ENCODE measurements around the gene MPL. TPM values are rescaled to one million over a fixed set of nuclear protein-coding genes. Genes with fewer than 3 reads are reported as not detected.

MPL gene
- polyA plus RNA-seq, 1 donor (not counting 4 experiments of a cell fraction or from before 2014, with no cell fraction given), result not detected

DNA sequence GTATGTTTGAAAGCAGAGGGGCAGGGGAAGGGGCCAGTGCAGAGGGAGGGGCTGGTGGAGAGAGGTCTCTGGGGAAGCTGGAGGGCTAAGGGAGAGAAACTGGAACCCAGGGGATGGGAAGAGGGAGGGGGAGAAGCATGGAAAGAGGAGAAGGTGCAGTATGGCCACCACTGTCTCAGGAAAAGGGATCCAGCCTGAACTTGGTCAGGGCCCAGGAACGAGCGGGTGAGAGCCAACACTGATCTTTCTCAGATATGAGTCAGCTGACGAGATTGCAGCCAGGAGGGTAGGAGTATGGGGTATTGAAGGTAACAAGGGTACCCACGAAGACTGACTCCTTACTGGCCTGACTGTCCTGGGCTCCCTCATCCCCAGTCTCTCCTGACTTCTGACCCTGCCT is 18.8 kb upstream of the MPL start:
- no peak overlapping the region for H2AFZ ChIP-seq (ENCODE audit: control insufficient read depth, low read length)
- no peaks in the 10 kb centered on the region for H4K20me1 ChIP-seq (ENCODE audit: control insufficient read depth, extremely low read depth, insufficient read depth, low read length)
- H3K4me3 ChIP-seq (ENCODE audit: control insufficient read depth in 2 of 3, extremely low read depth in 1 of 3, insufficient read depth in 2 of 3, low read depth in 1 of 3, low read length in 3 of 3), result no peak overlapping the region
- no peaks in the 10 kb centered on the region for H3K9me3 ChIP-seq (ENCODE audit: control insufficient read depth, low read depth, low read length)
- no peaks in the 10 kb centered on the region for H3K36me3 ChIP-seq (ENCODE audit: control insufficient read depth in 2 of 2, extremely low read depth in 1 of 2, insufficient read depth in 2 of 2, low read length in 2 of 2)
- H3K4me2 ChIP-seq (ENCODE audit: control insufficient read depth, extremely low read depth, insufficient read depth, low read depth, low read length), result no peak overlapping the region
- no peak for TF ChIP-seq EZH2 (IDR thresholded peaks at IDR 0.05; ENCODE audit: low read length)
- TF ChIP-seq, protein P1, sequence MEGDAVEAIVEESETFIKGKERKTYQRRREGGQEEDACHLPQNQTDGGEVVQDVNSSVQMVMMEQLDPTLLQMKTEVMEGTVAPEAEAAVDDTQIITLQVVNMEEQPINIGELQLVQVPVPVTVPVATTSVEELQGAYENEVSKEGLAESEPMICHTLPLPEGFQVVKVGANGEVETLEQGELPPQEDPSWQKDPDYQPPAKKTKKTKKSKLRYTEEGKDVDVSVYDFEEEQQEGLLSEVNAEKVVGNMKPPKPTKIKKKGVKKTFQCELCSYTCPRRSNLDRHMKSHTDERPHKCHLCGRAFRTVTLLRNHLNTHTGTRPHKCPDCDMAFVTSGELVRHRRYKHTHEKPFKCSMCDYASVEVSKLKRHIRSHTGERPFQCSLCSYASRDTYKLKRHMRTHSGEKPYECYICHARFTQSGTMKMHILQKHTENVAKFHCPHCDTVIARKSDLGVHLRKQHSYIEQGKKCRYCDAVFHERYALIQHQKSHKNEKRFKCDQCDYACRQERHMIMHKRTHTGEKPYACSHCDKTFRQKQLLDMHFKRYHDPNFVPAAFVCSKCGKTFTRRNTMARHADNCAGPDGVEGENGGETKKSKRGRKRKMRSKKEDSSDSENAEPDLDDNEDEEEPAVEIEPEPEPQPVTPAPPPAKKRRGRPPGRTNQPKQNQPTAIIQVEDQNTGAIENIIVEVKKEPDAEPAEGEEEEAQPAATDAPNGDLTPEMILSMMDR (optimal IDR thresholded peaks at IDR 0.05 in 1 of 3, IDR thresholded peaks at IDR 0.05 in 1 of 3, conservative IDR thresholded peaks at IDR 0.05 in 1 of 3; ENCODE audit: extremely low read depth in 1 of 3, insufficient read depth in 2 of 3, low read length in 3 of 3), result no peak
- no peaks in the 10 kb centered on the region for H3K27me3 ChIP-seq (ENCODE audit: control insufficient read depth, extremely low read depth, insufficient read depth, low read length)
- no peaks in the 10 kb centered on the region for H3K9me1 ChIP-seq (ENCODE audit: control insufficient read depth, extremely low read depth, insufficient read depth, low read length)
- H3K9ac ChIP-seq (ENCODE audit: control insufficient read depth, extremely low read depth, insufficient read depth, low read length), result no peak overlapping the region
- dilution Hi-C loops (cut with MboI; ENCODE audit: extremely low pct_ligation_motif_present, low sequenced_read_pairs), result no loop called here
- DNase-seq (ENCODE audit: low read depth, low spot score) (no peak), FAIRE-seq (no peak)
- no peak overlapping the region for H3K27ac ChIP-seq (ENCODE audit: control insufficient read depth, insufficient read depth, low read length)
- no peaks in the 10 kb centered on the region for H3K79me2 ChIP-seq (ENCODE audit: control insufficient read depth, insufficient read depth, low read length)
- no peaks in the 10 kb centered on the region for H3K4me1 ChIP-seq (ENCODE audit: control insufficient read depth, extremely low read depth, insufficient read depth, low read length)

DNA sequence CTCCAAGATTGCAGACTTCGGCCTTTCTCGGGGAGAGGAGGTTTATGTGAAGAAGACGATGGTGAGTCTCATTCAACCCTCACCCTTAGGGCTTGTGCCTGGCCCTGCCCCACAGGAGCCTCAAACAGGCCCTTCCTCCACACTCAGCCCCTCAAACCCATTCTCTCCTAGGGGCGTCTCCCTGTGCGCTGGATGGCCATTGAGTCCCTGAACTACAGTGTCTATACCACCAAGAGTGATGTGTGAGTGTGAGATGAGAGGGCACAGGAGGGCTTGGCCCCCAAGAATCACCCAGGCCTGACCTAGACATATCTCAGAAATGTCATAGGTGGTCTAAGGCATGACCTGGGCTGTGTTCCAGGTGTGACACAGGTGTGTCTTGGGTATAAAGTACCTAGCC is 18.3 kb upstream of the MPL start:
- Histone ChIP-seq H3K9ac (ENCODE audit: control insufficient read depth, extremely low read depth, insufficient read depth, low read length) (no peak overlapping the region), H3K4me1 (ENCODE audit: control insufficient read depth, extremely low read depth, insufficient read depth, low read length) (no peaks in the 10 kb centered on the region), H3K36me3 (ENCODE audit: control insufficient read depth in 2 of 2, extremely low read depth in 1 of 2, insufficient read depth in 2 of 2, low read length in 2 of 2) (no peaks in the 10 kb centered on the region), H3K4me3 (ENCODE audit: control insufficient read depth in 2 of 3, extremely low read depth in 1 of 3, insufficient read depth in 2 of 3, low read depth in 1 of 3, low read length in 3 of 3) (no peak overlapping the region), H3K9me1 (ENCODE audit: control insufficient read depth, extremely low read depth, insufficient read depth, low read length) (no peaks in the 10 kb centered on the region), H3K4me2 (ENCODE audit: control insufficient read depth, extremely low read depth, insufficient read depth, low read depth, low read length) (no peak overlapping the region), H2AFZ (ENCODE audit: control insufficient read depth, low read length) (no peak overlapping the region), H3K27ac (ENCODE audit: control insufficient read depth, insufficient read depth, low read length) (no peak overlapping the region), H3K9me3 (ENCODE audit: control insufficient read depth, low read depth, low read length) (no peaks in the 10 kb centered on the region), H3K79me2 (ENCODE audit: control insufficient read depth, insufficient read depth, low read length) (no peaks in the 10 kb centered on the region), H4K20me1 (ENCODE audit: control insufficient read depth, extremely low read depth, insufficient read depth, low read length) (no peaks in the 10 kb centered on the region), H3K27me3 (ENCODE audit: control insufficient read depth, extremely low read depth, insufficient read depth, low read length) (no peaks in the 10 kb centered on the region)
- no peak for FAIRE-seq
- no peak for DNase-seq (ENCODE audit: low read depth, low spot score)
- TF ChIP-seq EZH2 (IDR thresholded peaks at IDR 0.05; ENCODE audit: low read length), result no peak
- TF ChIP-seq, protein P1 (optimal IDR thresholded peaks at IDR 0.05 in 1 of 3, IDR thresholded peaks at IDR 0.05 in 1 of 3, conservative IDR thresholded peaks at IDR 0.05 in 1 of 3; ENCODE audit: extremely low read depth in 1 of 3, insufficient read depth in 2 of 3, low read length in 3 of 3), result no peak
- dilution Hi-C loops (cut with MboI; ENCODE audit: extremely low pct_ligation_motif_present, low sequenced_read_pairs), result no loop called here

All from keratinocyte (primary cell).